GM19099 (cell line): Measurements from ENCODE around the gene SULT1C4.

Source experiments
- POLR2A ChIP-seq: IDR thresholded peaks from 3 replicates; pipeline ENCODE4 v1.6.1; 2011; ENCODE audit warnings: low read depth; ENCODE audit not compliant: insufficient read length; ENCODE audit errors: extremely low read depth

SULT1C4 gene

GRCh38 chr2:108423502-108424251, 45.9 kb downstream of the SULT1C4 start:
- TF ChIP-seq POLR2A = no peak

GRCh38 chr2:108428286-108429009, 50.7 kb downstream of the SULT1C4 start:
- no peak for TF ChIP-seq POLR2A

GRCh38 chr2:108436976-108437375, 59.2 kb downstream of the SULT1C4 start:
- TF ChIP-seq POLR2A = no peak
